Transverse colon (tissue), 3 donors: ENCODE measurements around the gene GJA1.

Experiments used
- CTCF ChIP-seq, 5 experiments: fragments of 200-600 bp in 3 of 5; fragments of 450-650 bp in 2 of 5; sonication (generic) in 3 of 5; IDR thresholded peaks; 1 replicate in 2 of 5; 2 replicates in 3 of 5; pipeline ENCODE4 v1.5.1; 2016 to 2017; ENCODE audit warnings: antibody characterized with exemption in 5 of 5, inconsistent platforms in 3 of 5, mild to moderate bottlenecking in 2 of 5, moderate library complexity in 1 of 5
- EP300 ChIP-seq: sonication (generic); formaldehyde crosslinking; IDR thresholded peaks from one replicate; pipeline ENCODE4 v1.6.1; 2017; ENCODE audit warnings: antibody characterized with exemption, low read depth

- TF ChIP-seq EP300 (no peak), CTCF (IDR thresholded peaks at IDR 0.05) (no peak)
Measured at GRCh38 chr6:121413879-121414278, 21.6 kb upstream of the GJA1 start.
